DLD1 (cell line): ENCODE data around the gene ORAI3.

Experiments used
- in situ Hi-C: cut with HindIII; loops from 2 replicates; pipeline ENCODE4 v1.10.0; 2017; ENCODE audit warnings: low sequenced_read_pairs

The ORAI3 gene

DNA sequence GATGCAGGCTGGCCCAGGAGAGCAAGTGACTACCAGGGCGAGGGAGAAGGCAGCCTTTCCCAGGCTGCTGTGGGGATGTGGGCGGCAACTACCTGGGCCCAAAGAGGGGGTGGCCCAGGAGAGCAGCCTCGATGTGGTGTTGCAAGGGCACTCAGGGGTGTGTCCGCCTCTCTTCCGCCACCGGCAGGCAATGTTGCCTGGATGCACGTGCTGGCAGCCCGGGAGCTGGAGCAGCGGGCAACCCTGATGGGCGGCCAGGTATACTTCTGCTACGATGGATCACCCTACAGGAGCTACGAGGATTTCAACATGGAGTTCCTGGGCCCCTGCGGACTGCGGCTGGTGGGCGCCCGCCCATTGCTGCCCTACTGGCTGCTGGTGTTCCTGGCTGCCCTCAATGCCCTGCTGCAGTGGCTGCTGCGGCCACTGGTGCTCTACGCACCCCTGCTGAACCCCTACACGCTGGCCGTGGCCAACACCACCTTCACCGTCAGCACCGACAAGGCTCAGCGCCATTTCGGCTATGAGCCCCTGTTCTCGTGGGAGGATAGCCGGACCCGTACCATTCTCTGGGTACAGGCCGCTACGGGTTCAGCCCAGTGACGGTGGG is 38.8 kb downstream of the ORAI3 start:
- in situ Hi-C loops = no loop called here

DNA sequence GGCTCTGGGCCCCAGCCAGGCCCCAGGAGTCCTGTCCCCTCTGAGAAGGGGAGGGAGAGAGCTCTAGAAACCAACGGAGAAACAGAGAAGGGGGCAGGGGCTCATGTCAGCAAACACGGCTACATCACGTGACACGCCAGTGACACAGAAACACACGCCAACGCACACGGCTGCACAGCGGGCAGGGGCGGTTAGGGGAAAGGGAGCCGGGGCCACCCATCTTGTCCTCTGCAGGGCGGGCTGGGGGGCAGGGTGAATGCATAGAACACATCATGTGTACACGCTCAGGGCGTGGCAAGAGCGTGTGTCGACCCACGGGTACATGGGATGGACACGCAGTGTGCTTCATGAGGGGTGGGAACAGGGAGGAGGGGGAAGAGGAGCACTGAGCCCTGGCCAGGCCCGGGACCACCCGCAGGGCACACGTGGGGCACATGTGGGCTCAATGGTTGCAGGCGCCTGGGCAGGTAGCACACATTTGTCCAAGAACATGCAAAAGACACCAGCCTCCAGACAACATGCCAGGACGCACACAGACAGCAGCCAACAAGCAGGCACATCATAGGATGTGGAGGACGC is 40.7 kb downstream of the ORAI3 start:
- in situ Hi-C loops = no loop called here

DNA sequence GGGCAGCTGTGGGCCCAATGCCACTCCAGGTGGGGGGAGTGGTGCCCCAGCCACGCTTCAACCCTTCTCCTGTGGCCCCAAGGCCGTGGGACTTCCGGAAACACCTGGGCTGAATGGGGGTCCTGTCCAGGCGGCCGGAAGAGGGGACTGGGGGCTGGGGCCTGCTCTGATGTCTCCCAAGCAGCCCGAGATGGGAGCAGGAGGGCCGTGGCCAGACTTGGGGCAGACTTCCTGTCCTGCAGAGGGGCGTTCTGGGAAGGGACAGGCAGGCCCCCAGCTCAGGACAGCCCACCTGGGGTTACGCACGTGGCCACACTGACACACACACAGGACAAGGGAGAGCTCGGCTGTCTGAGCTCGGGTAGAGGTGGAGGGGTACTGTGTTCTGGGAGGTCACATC is 41.2 kb downstream of the ORAI3 start:
- in situ Hi-C loops = no loop called here

DNA sequence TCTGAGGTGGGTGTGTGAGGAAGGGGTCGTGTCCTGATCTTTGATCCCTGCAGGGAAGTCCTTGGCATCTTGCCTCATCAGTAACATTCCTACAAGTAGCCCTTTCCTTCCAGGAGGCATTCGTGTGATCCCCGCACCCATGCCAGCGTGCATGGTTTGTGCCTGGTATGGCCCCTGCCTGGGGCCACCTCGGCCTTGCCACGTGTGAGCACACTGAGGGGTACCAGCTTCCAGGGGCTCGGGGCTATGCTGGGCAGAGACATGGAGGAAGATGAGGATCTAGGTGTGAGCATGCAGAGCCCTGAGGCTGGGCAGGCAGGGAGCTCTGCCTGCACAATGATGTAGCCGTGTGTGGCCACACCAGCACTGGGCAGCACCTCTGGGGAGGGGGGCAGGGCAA is 42.2 kb downstream of the ORAI3 start:
- in situ Hi-C loops = no loop called here

DNA sequence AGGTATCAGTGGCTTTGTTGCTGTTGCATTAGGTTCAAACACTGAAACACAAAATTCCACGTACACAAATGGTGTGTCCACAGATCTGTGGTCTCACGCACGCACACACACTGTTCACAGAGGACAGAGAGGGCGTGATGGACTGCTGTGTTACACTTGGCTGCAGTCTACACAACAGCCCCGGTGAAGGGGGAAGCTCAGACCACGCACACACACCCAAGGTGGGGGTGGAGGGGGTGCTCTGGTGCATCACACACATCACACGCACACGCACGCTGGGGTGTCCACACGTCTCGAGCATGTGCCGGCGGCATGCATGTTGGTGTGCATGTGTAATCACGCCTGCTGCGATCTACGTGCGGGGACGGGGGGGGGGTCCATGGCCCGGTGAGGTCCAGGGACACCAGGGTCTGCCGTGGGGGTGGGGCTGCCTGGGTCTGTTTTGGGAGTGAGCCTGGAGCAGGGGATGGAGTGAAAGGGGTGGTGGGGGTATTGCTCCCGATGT is 43.5 kb downstream of the ORAI3 start:
- in situ Hi-C loops = no loop called here

DNA sequence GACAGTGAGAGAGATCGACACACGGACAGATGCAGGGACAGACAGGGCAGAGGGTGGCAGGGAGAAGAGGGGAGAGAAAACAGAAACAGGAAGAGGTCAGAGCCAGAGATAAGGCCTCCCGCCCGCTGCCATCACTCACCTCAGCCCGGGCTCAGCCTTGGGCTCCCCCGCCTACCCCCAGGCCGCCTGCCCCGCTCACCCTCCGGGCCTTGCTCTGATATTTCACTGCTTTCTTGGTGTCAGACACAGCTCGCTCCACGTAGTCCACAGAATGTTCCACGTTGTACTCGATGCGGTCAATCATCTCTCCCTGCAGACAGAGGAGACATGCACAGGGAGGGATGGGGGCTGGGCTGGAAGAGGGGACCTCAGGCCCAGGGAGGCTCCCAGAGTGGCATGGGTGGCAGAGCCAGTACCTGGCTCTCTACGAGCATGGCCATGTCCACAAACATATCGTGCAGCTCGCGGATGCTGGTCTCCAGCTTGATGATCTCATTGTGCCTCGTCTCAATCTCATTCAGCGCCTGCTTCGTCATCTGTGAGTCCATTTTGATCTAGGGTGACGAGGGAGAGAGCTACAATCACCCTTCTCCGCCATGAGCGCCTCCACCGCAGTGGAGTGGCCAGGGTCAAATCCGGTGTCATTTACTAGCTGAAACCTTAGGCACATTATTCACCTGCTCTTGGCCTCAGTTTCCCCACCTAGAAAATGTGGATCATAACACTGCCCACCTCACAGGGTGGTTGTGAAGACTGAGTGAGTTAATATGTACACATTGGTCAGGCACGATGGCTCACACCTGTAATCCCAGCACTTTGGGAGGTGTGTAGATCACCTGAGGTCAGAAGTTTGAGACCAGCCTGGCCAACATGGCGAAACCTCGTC is 44.3 kb downstream of the ORAI3 start:
- in situ Hi-C loops = no loop called here

DNA sequence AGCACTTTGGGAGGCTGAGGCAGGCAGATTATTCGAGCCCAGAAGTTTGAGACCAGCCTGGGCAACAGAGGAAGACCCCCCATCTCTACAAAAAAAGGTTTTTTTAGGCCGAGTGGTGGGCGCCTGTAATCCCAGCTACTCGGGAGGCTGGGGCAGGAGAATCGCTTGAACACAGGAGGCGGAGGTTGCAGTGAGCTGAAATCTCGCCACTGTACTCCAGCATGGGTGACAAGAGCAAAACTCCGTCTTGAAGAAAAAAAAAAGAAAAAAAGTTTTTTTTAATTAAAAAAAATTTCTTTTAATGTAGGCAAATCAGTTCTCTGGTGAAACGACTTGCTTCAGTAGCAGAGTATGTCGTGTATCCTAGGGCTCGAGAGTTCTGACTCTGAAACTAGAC is 47.1 kb downstream of the ORAI3 start:
- in situ Hi-C loops = no loop called here

DNA sequence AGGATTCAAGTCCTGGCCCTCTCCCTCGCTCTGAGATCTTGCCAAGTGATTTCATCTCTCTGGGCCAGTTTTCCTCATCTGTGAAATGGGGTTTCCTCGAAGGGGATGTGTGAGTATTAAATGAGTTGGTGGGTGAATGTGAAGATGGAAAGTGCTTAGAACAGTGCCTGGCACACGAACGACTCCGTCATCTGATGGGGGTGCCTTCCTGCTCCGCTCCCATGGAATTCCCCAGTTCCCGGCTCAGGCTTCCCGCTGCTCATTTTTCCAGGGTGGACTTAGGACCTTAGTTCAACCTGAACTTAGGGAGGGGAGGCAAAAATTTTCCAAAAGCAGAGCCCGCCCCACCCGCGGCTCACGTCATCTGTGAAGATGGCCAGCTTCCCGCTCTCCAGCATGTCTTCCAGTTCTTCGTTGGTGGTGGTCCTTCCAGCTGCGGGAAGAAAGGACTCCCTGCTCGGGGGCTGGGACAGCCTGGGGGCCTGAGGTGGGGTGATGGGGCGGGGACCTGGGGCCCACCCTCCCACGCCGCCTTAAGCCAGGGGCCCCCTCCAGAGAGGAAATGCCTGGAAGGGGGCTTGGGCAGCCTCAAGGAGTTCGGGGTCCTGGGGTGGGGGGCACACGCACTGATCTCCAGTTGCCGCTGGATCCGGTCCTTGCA is 47.6 kb downstream of the ORAI3 start:
- in situ Hi-C loops = no loop called here

DNA sequence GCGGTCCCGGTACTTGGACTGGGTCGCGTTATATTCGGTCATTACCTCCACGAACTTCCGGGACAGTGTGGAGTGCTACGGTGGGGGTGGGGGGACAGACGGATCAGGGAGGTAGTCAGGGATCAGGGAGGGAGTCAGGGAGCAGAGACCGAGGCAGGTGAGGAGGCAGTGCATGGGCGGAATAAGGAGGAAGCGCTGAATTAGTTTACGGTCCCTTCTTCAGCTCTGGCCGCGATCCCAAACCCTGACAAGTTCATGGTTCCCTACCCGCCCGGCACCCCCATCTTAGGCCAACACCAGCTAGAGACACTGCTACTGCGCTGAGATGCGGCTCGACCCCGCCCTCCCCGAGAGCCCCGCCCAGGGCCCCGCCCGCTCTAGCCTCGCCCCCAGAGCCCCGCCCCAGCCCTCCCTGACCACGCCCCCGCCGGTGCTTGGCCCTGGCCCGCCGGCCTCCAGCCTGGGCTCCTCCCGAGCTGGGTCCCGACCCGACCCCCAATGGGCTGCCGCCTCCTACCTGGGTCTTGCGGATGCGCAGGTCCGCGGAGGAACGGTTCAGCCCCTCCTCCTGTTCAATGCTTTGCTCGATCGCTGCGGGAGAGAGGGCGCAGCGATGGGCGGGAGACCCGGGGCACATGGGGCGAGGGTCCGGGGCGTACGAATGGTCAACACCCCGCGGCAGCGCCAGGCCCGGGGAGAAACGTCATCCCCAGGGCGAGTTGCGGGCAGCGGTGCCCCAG is 48.3 kb downstream of the ORAI3 start:
- in situ Hi-C loops = no loop called here

DNA sequence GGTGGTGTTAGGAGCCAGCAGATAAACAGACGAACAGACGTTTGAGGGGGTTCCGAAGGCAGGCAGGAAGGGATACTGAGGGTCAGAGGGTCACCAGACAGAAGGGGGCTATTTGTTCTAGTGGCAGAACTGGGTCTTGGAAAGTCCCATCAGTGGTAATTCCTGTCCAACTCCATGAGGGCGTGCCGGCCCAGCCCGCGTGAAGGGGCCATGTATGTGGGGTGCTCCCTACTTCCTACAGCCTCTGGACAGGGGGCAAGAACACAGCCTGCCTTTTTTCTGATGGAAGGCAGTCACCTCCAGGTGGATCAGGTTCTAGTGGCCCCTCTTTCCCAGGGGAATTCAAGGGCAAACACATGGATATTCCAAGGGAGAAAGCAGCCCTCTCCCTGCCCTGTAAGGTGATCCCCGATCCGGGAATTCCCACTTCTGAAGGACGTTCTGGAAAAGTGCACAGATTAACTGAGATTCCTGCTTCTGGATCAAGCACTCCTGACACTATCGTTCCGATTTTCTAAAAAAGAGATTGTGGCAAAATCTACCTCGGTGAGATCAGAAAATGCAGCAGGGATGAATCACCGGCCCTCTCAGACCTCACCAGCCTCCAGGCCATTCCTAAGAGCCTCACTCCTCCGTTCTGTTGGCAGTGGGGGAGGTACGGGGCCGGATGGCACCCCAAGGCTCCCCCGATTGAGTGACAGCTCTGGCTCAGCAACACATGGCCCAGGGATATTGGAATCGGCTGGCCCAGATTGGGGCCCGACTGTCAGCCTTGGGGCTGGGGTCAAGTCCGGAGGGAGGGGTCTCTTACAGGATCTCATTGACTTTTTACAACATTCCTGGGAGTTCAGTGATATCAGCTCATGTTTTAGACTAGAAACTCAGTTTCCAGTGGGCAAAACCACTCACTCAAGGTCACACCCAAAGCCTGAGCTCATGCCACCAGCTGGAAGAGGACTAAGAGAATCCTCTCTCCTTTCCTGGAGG is 49.1 kb downstream of the ORAI3 start:
- in situ Hi-C loops = no loop called here

DNA sequence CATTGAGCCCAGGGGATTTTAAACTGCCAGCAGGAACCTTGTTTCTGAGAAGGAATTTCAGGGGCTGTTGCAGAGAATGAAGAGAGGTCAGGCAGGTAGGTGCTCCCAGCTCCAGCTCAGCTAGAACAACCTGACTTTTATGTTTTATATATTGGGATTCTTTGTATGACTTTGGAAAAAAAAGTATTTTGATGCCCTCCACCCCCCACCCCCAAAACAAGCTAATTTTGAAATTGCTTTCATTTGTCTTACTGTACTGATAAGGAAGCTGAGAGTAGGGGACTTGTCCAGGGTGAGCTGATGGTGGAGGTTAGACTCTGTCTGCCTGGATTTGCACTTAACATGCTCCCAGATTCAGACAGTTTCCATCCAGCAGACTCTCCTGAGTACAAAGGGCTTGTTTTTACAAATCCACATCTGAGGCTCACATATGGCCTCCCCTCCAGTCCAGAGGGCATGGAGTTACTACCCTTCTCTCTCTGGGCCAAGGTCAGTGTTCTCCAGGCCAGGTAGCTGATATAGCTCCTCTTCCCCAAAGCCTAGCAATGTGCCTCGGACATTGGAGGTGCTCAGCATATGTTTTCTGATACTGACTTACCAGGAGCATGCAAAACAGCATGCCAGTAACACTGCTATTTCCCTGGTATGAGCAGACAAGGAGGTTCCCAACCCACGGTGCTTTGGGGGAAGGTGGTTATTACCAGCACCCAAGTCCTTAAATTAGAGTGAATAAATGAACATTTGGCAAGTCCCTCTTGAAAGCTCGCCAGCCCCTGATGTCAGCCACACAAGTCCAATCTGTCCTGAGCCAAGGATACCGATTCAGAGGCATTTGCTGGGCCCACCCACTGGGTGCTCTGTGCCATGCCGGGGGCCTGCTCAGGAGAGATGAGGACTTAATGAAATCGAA is 50.2 kb downstream of the ORAI3 start:
- in situ Hi-C loops = no loop called here

DNA sequence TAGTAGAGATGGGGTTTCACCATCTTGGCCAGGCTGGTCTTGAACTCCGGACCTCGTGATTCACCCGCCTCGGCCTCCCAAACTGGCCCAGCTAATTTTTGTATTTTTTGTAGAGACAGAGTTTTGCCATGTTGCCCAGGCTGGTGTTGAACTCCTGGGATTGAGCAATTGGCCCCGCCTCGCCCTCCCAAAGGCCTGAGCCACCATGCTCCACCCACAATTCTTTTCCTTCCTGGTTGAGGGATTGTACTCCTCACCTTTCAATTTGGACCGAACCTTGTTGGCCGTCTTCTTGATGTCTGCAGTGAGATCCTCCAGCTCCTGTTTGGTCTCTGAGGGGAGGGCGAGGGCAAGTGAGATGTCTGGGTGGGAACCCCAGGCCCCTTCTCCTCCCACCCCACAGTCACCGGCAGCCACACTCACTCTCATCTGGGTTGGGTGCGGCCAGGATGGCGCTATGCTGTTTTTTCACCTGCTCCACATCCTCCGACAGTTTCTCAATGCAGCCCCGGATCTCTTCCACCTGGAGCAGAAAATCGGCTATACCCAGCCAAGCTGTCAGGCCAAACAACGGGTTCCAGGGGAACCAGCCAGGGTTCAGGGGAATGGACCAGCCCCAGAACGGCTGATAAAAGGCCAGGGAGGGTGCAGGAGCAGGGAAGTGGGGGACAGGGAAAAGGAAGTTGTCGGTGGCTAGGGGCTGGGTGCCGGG is 52.0 kb downstream of the ORAI3 start:
- in situ Hi-C loops = no loop called here

DNA sequence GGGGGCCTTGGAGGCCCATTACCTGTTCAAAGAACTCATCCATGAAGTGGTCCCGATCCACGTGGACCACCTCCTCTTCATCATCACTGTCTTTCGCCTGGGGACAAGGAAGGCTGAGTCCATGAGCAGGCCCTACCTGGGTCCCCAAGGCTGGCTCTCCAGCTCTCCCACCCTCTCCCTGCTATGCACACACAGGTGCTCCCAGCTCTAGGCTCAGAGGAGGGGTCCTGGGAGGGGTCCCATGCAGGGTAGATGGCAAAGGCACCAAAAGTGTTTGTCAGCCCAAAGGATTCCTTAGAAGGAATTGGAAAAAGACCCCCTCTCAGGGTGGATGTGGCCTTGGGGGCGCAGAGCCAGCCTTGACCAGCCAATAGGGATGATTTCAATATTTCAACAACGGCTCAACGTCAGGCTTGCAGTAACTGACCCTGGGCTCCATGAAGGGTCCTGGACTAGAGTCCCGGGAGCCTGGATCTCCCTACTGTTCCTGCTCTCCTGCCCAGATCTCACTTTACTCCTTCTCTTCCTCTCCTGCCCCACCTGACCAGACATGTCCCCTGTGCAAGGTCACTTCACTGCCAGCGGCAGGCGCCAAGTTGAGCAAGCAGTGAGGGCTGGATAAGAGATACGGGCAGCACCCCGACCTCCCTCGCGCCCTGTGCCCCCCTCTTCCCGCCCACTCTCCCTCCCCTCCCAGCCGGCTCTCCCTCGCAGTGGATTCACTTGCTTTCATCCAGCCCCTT is 52.8 kb downstream of the ORAI3 start:
- in situ Hi-C loops = no loop called here

DNA sequence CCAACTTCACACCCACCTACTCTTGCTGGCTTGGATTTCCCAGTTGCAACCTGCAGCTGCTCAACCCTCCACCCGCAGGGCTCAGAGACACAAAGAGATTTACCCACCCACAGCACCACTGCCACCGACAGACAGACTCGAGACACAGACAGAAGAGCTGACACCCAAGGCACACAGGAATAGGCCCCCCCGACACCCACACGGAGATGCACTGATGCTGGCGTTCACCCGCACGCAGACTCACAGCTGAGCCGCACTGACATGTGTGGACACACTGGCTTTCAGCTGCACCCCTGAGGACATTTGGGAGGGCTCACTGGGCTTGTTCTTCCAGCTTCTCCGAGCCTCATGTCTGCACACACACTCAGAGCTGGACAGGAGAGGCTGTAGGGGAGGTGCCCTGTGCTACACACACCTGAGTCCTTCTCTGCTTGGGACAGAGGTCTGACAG is 53.4 kb downstream of the ORAI3 start:
- in situ Hi-C loops = no loop called here

DNA sequence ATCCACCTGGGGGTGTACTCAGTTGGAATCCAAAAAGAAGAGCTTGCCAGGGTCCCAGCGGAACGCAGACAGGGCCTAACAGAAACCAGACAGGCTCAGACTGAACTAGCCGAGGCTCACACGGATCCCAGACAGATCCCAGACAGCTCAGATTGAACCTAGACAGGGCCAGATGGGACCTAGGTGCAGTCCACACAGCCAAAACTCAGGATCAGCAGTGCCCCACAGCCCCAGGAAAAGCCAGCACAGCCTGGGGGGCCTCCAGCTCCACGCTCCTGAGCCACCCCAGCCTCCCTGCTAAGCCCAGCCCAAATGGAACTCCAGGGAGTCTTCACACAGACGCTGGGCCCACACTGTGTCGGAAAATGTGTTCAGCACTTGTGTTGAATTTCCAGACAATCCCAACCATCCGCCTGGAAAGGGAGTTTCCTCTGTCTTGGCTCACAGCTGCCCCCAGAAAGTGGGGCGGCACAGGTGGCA is 54.0 kb downstream of the ORAI3 start:
- in situ Hi-C loops = no loop called here

DNA sequence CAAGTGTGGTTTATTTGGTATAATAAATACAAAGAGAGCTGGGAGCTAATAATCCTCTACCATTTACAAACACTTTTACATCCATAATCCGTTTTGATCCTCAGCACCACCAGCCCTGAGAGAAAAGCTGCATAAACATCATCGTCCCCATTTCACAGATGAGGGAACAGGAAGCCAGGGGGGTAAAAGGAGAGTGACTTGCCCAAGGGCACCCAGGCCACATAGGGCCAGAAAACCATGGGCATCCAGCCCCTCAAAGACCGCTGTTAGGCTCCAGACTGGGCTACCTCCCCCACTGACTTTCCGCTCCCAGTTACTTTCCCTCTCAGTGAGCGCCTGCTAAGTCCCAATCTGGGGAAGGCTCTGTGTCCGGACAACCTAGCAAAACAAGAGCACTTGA is 54.9 kb downstream of the ORAI3 start:
- in situ Hi-C loops = no loop called here
